ENCODE data around the gene CLSTN1.

The CLSTN1 gene

DNA sequence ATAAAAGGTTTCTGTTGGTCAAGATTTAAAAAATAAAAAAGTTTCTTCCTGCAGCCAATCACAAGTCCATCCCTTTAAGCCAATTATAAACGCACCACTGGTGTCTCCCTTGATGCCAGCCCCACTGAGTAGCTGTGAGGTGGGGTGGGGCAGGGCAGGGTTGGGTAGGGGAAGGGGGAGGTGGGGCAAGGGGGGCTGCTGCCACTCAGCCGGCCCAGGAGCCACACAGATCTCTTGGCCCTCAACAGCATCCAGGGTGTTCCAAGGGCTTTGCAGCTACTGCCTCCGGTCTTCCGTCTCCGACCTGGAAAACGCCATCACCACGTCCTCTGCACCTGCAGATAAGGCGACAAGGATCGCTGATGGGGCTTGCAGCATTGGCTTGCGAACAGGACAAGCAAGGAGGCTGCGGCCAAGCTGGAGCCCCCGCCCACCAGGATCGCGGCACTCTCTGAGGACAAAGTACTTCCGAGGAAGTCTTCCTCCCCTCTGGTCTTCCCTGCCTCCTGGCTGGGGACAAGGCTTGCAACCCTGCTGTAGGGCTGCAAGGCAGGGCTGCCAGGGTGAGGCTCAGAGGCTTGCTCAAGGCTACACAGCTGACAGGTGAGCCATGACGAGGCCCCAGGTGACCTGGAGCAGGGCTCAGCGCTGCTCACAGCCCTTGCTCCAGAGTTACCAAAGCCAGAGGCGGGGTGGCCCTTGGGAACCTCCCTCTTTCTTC, 26.8 kb upstream of the CLSTN1 start:
- no peak for DNase-seq

DNA sequence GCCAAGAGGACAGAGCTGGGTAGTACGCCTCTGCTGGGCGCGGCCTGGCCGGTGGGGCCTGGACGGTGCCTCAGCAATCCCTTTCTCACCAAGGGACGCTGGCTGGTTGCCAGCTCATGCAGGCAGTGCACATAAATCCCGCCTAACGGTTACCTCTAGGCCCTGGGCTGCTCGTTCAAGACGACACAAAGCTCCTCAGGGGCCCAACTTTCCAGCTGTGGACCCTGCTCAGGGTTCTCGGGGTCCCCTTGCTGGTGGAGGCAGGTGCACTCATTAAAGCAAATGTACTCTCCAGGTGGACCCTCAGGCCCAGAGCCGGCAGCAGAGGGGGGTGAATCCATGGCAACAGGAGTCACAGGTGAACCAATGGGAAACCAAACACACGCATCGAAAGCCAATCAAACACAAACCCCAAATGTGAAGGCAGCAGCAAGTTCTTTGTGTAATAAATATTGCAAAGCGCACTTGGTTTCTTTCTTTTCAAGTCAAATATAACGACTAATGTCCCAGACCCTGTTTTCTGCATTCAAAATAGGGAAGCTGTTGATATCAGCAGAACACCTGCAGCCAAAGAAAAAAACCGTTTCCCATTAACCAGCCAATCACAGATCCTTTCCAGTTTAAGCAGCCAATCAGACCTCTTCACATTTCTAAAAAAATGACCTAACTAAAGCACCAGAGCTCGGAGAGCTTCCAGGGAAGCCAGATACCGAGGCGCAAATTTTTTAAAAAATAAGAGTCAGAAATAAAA, 26.1 kb upstream of the CLSTN1 start:
- no peak for DNase-seq

DNA sequence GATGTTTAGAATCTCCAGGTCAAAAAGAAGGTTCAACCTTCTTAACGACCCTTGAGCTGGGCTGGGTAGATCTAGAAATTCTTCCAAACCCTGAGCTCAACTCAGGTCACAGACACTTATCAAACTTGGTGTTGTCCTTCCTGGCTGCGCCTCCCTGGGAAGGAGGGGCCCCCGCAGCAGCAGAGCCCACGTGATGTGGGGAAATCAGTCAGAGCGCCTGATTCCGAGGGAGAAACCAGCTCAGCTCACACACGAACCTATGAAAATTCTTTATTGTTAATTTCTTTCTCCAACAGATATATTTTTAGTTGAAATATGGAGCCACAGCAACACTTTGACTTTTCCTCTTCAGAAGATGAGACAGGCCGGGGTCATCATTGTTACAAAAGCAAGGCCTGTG, 24.3 kb upstream of the CLSTN1 start:
- DNase-seq = no peak

DNA sequence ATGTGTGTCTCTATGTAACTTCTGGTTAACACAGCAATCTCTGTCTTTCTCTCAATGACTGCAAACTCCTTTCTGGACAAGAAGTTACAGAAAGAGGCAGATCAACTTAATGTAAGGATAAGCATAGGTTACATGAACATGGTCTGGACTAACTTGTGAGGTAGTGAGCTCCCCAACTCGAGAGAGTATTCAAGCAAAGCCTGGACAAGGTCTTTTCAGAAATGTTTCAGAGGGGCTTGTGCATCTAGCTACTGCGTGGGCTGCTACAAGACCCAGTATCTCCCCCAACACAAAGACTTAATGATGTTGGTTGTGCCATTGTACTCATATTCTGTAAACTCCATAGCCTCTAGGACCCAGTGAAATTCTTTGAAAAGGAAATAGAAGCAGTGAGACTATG, 23.5 kb upstream of the CLSTN1 start:
- DNase-seq = no peak

DNA sequence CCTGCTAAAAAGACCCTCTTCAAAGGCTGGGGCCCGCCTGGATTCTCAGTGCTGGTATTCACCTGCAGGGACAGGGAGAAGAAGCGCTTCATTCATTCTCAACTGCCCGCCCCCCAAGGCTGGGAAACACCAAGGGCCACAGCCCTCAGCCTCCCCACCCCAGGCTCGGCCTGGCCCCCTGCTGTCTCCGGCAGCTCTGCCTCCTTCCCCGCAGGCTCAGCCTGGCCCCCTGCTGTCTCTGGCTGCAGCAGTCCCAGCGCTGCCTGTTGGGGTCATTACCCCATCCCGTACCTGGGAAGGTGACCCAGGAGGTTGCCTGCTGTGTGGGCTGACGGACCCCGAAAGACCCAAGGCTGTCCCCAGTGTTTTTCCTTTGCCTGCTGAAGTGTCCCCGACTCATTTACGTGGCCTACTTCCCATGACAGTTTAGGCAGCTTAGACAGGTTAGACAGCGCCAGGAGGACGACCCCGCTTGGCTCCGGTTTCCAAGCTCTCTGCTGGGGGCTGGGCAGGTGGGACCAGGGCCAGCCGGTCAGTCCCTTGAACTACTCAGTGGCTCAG, 22.9 kb upstream of the CLSTN1 start:
- DNase-seq = no peak

DNA sequence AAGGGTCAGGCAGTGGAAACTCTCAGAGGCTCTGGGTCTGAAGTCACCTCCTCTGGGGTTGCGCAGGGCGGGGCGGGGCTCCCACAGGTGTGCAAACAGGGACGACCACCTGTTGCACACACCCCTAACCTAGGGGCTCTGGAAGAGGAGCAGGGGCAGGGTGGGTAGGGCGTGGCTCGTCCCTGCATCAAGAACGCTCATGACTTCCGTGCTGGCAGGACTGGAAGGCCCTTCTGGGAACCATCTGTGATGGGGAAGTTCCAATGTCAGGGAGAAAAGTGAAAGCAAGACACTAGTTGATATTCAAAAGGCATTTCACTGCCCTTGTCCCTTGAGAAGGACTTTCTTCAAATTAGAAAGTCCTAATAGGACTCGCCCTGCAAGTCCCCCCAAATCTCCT, 22.1 kb upstream of the CLSTN1 start:
- no peak for DNase-seq

DNA sequence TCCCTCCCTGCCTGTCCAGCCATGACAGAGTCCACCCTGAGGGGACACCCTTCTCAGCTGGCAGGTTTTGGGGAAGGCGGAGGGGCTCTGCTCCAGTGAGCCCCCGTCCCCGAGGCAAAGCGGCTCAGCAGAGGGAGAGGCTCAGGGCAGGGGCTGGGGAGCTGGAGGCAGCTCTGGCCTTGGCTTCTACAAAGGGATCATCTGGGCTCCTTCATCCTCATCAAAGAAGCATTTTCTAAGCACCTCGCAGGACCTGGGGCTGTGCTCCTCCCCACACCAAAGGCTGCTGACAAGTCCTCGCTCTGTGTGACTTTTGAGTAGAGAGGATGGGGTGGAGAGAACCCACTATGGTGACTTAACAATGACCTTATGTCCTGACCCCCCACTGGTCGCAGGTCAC, 21.0 kb upstream of the CLSTN1 start:
- no peak for DNase-seq

DNA sequence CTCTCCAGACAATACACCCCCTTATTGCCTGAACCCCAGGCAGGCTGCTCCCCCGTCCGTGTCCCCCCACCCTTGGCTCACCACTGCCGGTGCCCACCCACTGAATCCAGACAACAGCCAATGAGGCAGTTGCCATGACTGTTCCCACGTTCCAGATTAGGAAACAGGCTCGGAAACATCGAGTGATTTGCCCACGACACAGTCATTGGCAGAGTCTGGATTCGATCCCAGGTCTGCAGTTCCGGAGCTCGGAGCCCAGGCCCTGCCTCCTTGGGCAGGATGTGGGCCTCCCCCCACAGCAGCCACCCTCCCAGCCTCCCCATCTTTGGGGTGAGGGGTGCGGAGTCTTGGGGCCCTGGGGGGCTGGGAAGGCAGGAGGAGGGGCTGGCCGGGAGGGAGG, 20.3 kb upstream of the CLSTN1 start:
- DNase-seq = no peak

DNA sequence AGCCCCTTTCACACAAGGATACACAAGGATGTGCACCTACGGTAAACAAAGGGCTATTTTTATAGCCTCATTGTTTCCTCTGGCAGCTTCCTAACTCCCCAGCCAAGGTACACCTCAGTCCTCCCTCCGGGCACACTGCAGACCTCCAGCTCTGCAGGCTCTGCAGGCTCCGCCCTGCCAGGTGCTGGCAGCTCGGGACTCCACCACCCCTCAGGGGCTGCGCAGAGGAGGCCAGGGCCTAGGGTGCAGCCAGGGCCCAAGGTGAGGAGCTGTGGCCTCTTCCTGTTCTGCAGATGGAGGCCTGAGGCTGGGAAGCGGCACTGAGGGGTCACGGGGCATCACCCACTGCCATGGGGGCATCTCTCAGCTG, 19.8 kb upstream of the CLSTN1 start:
- no peak for DNase-seq

DNA sequence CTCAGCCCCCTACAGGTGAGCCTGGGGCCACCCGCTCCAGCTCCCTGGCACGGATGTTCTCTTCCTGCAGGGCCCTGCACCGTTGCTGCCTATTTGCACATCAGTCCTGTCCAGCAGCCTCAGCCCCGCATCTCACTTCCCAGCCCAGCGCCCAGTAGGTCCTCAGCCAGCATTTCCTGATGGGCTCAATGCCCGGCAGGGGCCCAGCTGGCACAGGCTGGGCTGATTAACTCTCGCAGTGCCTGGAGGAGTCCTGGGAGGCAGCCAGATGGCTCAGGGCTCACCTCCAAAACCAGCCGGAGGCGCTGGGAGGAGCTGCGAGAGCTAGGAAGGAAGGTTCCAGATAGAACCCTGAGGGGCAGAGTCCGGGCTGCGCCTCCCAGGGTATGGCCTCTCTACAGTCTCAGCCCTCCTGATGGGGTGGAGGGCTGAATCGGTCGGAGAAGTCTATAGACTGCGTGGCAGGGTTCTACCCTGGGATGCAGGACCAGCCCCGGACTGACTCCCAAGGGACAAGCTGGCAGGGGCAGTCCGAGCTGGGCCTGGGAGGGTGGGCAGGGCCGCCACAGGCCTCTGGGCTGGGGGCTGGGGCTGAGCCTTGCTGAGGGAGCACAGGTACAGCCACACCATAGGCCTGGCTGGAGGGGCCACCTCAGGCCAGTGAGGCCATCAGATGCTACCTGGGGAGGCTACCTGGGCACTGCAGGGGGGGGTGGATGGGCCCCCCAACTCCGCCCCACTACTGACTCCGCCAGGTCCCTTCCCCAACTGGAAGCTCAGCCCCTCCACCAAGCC, 19.2 kb upstream of the CLSTN1 start:
- DNase-seq = no peak

DNA sequence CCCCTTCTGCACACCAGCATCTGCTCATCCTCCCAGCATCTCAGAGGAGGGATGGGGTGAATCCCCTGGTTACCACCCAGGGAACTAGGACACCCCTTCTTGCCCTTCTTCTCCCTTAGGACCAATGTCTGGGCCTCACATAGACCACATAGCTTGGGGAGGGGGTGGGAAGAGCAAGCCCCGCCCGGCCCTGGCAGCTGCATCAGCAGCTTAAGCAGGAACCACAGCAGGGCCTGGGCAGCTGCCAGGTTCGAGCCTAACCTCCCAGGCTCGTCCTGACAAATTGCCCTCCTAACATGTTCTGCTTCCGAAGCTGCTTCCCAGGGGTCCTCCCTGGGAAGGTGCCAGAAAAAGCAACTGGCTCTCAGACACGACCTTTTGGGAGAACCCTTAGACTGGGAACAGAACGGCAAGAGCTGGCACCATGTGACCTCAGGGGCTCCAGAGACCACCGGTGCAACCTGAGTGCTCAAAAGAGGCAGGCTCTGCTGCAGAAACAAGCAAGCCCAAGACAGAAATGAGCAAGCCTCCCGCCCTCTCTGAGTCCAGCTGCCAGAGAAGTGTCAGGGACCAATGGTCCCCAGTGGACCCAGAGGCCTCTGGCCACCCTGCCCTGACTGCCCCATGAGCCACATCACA, 18.4 kb upstream of the CLSTN1 start:
- no peak for DNase-seq

DNA sequence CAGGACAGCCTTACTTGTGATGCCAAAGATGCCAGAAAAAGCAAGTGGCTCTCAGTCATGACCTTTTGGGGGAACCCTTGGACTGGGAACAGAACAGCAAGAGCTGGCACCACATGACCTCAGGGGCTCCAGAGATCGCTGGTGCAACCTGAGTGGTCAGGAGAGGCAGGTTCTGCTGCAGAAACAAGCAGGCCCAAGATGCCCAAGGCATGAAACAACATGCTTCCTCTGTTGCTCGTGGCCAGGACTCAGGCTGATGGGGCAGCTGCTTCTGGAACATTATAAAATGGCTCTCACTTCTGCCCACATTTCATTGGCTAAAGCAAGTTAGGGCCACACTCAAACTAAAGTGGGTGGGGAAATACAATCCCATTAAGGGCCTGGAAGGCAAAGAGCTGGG, 17.7 kb upstream of the CLSTN1 start:
- no peak for DNase-seq

DNA sequence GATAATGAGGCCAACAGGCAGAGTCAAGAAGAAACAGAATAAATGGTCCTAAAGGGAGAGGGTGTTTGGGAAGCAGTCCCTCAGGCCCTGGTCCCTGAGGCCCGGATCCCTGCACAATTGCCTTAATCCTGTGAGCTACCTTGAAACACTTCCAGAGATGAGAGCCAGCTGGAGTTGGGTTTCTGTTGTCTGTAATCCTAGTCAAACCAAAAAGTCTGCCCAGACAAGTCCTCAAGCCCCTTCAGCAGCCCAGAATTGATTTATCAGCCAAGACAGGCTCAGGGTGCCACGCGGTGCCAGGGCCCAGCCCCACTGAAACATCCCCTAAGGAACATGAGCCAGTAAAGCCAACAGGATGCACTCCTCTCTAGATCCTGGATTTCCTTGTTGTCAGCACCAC, 16.4 kb upstream of the CLSTN1 start:
- DNase-seq = no peak

DNA sequence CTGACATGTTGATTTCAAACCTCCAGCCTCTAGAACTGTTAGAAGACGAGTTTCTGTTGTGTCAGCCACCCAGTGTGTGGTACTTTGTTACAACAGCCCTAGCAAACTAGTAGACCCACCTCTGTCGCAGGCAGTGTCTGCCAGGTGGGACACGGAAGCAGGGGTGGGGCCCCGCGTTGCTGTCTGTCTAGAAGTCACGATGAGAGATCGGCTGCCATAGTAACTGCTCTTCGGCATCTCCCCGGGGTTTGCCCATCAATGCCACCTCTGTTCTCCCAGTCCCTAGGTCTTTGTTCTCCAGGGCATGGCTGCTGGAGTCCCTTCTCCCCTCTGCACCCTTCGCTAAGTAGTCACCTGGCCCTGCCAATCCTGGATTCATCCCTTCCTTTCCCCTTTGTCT, 15.2 kb upstream of the CLSTN1 start:
- DNase-seq = no peak

DNA sequence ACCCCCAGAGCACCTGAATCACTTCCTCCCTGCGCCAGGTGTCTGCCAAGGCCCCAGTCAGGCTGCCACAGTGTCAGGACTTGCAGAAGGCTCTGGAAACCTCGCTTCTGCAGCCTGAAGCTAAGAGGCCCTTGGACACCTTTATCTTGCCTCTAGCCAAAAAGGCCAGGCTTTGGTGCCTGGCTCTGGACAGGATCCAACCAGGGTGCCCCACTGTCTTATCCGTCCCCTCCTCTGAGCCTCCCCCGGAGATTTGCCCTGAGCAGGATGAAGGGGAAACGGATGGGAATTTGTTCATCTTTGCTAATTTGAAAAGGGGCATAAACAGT, 12.8 kb upstream of the CLSTN1 start:
- DNase-seq = peak; percentile 63

DNA sequence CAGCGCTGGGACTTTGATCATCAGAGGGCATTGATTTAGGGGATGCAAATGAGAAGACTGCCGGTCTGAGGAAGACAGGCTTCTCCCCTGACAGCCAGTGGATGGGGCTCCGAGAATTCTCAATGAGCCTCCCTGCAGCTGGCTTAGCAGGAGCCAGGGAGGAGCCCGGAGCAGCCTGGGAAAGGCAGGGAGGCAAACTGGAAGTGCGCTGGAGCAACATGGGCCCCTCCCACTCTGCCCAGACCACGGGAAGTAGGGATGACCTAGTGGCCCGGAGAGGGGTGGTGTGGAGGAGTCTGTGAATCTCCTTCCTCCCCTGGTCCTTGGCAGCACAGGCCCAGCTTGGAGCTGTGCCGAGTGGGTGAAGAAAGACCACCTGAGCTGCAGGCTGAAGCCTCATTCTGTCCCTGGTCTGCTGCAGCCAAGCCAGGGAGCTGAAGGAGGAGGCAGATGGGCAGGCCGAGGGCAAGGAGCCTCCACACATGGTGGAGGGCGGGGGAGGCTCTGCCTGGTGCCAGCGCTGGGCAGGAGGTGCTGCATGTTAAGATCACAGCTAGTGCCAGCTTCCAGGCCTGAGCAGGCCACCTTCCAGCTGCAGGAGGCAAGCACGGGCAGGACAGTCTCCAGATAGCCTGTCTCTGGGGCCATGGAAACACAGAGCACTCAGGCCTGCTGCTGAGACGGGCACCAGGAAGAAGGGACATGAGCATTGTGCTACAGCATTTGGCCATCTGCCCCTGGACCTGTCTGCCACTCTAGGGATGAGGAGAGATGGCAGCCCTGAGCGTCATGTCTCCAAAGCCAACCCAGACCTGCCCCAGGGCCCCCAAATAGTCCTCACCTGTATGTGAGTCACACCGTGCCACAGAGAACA, 12.2 kb upstream of the CLSTN1 start:
- peak; percentile 73 for DNase-seq

DNA sequence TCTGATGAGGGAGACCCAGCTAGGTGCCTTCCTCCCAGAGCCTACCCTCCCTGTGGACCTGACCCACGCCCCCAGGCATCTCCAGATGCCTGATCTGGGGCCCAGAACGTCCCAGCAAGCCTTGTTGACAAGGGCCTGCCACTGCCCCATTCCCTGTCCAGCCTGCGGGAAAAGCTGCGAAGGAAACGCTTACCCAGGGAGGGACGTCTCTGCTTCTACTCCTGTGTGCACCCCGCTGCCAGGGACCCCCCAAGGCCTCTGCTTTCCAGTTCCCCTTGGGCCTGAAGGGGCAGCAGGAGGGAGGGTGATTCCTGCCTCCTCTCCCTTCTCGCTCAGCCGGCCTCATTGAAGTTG, 11.6 kb upstream of the CLSTN1 start:
- DNase-seq = no peak

DNA sequence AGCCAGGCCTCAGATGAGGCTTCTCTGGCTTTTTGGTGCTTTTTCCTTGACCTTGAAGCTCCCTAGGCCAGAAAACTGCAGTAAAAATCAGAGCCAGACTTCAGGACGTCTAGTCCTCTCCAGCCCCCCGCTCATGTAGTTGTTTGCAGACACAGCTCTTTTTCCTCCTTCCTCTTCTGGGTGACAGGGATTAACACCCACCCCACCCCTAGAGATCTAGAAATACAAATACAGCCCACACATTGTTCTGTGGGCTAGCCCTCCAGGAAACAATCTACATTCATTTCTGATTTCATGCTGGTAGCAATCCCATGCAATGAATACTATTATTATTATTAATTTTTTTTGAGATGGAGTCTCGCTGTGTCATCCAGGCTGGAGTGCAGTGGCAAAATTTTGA, 9.9 kb upstream of the CLSTN1 start:
- DNase-seq = no peak

DNA sequence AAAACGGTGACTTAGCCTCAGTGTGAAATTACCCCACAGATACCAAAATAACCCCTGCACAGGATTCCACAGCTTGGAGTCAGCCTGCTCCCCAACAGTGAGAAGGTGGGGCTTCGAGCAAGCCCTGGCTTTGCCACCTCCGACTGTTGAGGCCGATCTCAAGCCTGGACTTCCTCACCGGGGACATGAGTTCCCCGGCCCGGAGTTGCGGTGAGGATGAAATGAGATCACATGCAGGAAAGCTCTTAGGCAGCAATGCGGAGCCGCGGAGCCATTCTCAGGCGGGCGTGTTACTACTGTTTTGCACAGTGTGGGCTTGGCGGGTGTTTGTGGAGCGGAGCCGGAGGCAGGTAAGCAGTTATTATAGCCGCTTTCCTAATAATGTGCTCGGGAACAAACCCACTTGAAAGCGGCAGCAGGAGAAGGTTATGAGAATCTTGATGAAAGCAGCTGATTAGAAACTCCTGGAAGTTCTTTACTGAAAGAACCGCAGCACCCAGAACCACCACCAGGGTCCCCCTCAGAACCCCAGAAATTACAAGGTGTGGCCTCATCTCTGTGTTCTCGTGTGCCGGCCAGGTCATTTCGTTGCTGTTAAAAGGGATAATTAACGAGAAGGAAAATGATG, 3.9 kb upstream of the CLSTN1 start:
- DNase-seq = no peak

DNA sequence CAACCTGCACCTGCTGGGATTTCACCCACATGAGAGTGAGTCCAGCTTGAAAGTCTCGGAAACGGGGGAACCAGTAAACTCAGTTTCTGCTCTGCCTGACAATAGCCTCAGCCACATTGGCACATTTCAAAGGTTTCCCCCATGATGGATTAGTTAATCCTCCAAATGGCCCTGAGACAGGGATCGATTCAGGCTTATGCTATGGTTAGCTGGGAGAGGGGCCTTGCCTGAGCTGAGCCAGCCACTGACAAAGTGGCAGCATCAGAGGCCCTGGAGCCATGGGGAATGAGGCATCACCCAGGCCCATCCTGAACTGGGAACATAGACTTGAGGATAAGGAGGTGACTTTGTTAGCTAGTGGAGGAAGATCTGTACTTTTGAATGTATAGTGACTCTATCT, 2.9 kb upstream of the CLSTN1 start:
- DNase-seq = no peak

DNA sequence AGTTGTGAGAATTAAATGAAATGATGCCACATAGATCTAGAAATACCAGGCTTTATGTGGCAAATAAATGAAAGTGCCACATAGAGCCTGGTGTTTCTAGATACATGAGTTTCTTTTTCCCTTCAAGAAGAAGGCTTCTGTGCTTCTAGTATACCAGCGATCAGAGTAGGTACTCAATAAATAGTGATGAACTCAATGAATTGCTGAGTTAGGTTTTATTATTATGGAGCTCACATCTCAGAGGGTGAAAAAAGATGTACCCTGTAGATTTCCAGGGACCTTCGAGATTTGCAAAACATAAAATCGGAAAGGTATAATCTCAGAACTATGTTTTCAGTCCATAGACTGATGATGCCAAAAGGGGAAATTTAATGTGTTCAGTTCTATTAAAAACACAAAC, 2.3 kb upstream of the CLSTN1 start:
- DNase-seq = no peak
